H1 (cell line): ENCODE data around the gene PTPRE. TPM values are rescaled to one million over a fixed set of nuclear protein-coding genes. Genes with fewer than 3 reads are reported as not detected.

Source experiments
- ATF2 ChIP-seq: IDR thresholded peaks from 2 replicates; pipeline ENCODE4 v1.6.1; 2012; ENCODE audit warnings: low read length, inconsistent platforms
- CTCF ChIP-seq, 3 experiments: IDR thresholded peaks; 1 replicate in 2 of 3; 2 replicates in 1 of 3; pipeline versions ENCODE4 v1.5.1 to v1.6.1; 2011; ENCODE audit warnings: low read length in 3 of 3, mild to moderate bottlenecking in 3 of 3, inconsistent platforms in 2 of 3, low read depth in 1 of 3, moderate library complexity in 1 of 3; ENCODE audit not compliant: insufficient read depth in 1 of 3; ENCODE audit errors: control extremely low read depth in 1 of 3
- EZH2 ChIP-seq: fragments of 200-600 bp; sonication (generic); IDR thresholded peaks from 2 replicates; pipeline ENCODE4 v1.7.1; 2012; ENCODE audit warnings: low read depth, mild to moderate bottlenecking, moderate library complexity, low read length, inconsistent platforms; ENCODE audit not compliant: severe bottlenecking
- KDM1A ChIP-seq: fragments of 200-600, 300-600 bp; sonication (generic); IDR thresholded peaks from 2 replicates; pipeline ENCODE4 v1.7.1; 2016; ENCODE audit warnings: mild to moderate bottlenecking, low read length, borderline replicate concordance
- KDM5A ChIP-seq: fragments of 200-600 bp; IDR thresholded peaks from 2 replicates; pipeline ENCODE4 v1.7.1; 2012; ENCODE audit warnings: mild to moderate bottlenecking, low read length, inconsistent platforms, mixed read lengths
- SIN3A ChIP-seq, 2 experiments: IDR thresholded peaks in 1 of 2; conservative IDR thresholded peaks in 1 of 2; 2 replicates each; pipeline ENCODE4 v1.6.1; 2011 to 2012; ENCODE audit warnings: low read length in 2 of 2, improper control_type of control experiment in 1 of 2, low read depth in 1 of 2, mild to moderate bottlenecking in 1 of 2
- YY1 ChIP-seq: IDR thresholded peaks from 2 replicates; pipeline ENCODE4 v1.6.1; 2011; ENCODE audit warnings: low read depth, mild to moderate bottlenecking, low read length
- polyA plus RNA-seq, 7 experiments: library from polyadenylated mRNA; depleted of rRNA in 3 of 7; stranded (reverse) in 5 of 7; unstranded in 2 of 7; fragments of >200 nt in 5 of 7; fragments of 200-250 nt in 2 of 7; gene quantifications; 1 replicate in 5 of 7; 2 replicates in 1 of 7; 4 replicates in 1 of 7; pipeline versions ENCODE4 v1.2.1 to v1.2.3, GENCODE V29; 2011 to 2013; ENCODE audit warnings: missing spikeins in 2 of 7, mixed read lengths in 2 of 7
- total RNA-seq: library from RNA; stranded (reverse); fragmentation: NEBNext Ultra II Directional; extraction: Animal tissue kit (Norgen Biotek cat#: 25700); gene quantifications from 2 replicates; pipeline ENCODE4 v1.2.1, GENCODE V29; 2021

Gene PTPRE
- total and polyA plus RNA-seq, 2 of the 8 experiments (the other 6 are each of a cell fraction or from before 2014, with no cell fraction given): 0.33 to 0.54 TPM

DNA sequence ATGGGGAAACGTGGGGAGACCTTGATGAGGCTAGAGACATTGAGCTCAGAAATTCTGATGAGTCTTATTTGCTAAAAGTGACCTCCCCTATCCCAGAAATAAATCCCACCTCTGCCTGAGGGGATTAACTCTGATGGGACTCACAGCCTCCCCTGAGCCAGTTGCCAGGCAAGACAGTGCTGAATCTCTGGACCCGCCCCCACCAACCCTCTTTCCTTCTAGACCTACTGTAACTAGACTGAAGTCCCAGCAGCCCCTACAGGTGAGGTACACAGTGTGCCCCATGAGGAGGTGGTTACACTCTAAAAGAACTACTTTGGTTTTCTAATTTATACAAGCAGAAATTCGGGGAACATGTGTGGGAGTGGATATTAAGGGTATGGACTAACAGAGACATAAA, 42.9 kb downstream of the PTPRE start (continued):
- TF ChIP-seq KDM1A: no peak
- no peak for TF ChIP-seq CTCF (IDR thresholded peaks at IDR 0.05; ENCODE audit: control extremely low read depth in 1 of 3, insufficient read depth in 1 of 3, low read depth in 1 of 3, low read length in 3 of 3)
- no peak for TF ChIP-seq EZH2
- TF ChIP-seq YY1: no peak
- no peak for TF ChIP-seq KDM5A
- TF ChIP-seq SIN3A (conservative IDR thresholded peaks at IDR 0.05 in 1 of 2, IDR thresholded peaks at IDR 0.05 in 1 of 2; ENCODE audit: low read depth in 1 of 2, low read length in 2 of 2): no peak
- no peak for TF ChIP-seq ATF2
